DMS53 treated with DMSO at 0.1 percent for 48 hours (cell line): Measurements from ENCODE around the gene ATAD3C.
A peak's percentile ranks its signal among the peaks of the same experiment; 100 is the strongest.
"Not testable (repeated sequence)": the region's sequence is repeated elsewhere in the genome, so short reads cannot be mapped to it uniquely, and the experiment has no call there.

Experiments
- DNase-seq: peaks from one replicate; lab custom pipeline; 2025; ENCODE audit not compliant: unreplicated experiment; lab: John Stamatoyannopoulos, UW

ATAD3C gene

DNA sequence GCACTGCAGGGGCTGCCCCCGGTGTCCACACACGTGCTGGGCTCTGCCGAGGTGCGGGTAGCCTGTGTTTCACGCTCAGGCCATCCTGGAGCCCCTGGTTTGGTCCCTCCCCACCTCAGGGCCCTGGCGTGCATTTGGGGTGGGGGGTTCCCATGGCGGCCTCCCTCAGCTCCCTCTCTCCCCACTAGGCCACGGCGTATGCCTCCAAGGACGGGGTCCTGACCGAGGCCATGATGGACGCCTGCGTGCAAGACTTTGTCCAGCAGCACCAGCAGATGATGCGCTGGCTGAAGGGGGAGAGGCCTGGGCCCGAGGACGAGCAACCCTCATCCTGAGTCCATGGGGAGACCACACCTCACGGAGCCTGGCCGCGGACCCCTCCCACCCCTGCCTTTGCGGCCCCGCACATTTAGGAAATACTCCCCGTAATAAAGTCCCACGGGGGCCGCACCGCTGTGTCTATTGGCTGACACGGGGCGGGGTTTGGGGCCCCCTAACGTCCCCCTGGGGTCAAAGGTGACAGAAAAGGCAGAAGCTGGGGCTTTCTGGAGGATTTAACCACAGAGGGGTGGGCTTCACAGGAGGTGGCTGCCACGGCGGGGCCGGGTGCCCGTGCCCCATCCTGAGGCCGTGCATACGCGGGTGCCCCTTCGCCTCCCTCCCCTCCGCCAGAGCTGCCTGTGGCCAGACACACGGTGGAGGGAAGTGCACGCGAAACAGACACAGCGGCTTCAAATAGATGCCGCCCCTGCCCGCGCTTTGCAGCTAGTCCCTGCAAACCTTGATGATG, 18.9 kb downstream of the ATAD3C start:
- DNase-seq, result not testable (repeated sequence)

DNA sequence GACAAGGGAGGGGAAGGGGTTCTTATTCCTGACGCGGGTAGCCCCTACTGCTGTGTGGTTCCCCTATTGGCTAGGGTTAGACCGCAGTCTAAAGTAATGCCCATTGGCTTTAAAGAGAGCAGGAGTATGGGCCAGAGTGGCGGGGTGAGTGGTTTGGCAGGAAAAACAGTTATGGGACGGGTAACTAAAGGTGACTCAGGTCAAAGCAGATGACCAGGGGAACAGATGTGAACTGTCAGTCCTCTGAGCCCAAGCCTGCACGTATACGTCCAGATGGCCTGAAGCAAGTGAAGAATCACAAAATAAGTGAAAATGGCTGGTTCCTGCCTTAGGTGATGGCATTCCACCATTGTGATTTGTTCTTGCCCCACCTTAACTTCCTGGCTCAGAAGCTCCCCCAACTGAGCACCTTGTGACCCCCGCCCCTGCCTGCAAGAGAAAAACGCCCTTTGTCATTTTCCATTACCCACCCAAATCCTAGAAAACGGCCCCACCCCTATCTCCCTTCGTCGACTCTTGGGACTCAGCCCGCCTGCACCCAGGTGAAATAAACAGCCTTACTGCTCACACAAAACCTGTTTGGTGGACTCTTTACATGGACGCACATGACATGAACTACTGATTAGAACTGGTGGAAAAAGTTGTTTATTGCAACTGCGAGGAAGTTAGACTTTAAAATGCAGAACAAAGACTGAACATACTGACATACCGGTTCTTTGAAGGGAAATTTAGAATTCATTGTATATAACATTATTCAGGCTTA, 21.3 kb downstream of the ATAD3C start:
- DNase-seq, result no peak

DNA sequence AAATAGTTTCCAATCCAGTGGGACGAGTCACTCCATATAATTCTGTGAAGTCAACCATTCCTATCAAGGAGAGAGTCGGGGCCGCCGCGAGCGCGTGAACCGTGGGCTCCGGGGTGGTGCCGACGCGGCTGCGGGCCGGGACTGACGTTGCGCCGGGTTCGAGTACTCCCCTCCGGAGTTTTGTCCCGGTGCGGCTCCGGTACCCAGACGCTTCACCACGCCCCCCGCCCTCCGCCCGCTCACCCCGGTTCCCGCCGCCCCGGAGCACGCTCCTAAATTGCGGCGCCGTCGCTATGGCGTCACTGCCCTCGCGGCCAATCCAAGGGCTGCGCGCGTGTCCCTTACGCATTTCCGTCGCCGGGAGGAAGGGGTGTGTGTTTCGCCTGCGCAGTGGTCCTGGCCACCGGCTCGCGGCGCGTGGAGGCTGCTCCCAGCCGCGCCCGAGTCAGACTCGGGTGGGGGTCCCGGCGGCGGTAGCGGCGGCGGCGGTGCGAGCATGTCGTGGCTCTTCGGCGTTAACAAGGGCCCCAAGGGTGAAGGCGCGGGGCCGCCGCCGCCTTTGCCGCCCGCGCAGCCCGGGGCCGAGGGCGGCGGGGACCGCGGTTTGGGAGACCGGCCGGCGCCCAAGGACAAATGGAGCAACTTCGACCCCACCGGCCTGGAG, 22.0 kb downstream of the ATAD3C start, which contains the start of gene ATAD3B:
TSS of gene ATAD3B (plus strand) at position 377 of the 664 bp plus-strand sequence. CDS start at position 497, 120 bp downstream.
- DNase-seq, result peak; percentile 82

DNA sequence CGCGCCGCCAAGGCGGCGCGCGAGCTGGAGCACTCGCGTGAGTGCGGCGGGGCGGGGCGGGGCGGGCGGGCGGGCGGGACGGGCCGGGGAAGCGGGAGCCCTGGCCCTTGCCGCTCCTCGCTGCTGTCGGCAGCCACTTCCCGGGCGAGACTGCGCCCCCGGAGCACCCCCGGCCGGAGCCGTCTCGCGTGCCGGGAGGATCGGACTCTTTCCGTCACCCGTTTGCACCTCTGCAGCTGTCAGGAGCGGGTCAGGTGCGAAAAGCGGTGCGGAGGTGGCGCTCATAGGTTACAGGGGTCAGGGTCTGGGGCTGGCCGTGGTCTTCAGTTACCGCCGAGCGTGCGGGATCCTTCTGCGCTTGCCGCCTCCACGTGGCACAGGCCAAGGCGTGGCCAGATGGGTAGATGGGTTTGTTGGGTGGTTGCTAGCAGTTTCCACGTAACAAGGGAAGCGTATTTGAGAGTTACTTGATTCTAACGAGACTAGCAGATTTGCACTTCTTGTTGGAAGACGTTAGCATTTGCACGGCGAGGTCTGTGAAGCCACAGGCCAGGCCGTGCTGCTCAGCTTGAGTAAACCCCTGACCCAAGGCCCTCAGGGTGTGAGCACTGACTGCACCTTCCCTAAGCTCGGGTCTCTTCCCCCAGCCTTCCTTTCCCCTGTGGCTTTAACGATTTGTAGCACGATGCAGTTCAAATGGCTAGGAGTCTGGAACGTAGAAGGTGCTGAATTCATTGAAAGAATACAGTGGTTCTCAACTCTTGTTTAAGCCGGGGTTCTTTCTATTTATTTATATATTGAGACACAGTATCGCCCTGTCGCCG, 22.8 kb downstream of the ATAD3C start:
- DNase-seq, result not testable (repeated sequence)

DNA sequence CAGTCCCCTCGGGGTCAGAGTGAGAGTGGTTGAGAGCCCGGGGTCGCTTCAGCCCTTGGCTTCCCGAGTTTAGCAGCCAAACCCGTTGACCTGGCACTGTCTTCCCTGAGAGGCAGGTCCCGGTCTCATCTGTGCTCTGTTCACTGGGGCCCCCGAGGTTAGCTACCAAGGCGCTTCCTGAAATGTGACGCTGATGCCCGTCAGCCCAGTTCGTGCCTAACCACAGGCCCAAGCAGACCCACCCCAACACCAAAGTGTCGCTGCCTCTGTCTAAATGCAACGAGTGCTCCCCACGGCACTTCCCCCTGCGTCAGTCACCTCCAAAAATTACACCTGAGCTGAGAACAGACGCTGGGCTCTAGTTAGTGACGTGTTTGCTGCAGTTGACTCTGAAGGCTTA, 26.5 kb downstream of the ATAD3C start:
- not testable (repeated sequence) for DNase-seq

DNA sequence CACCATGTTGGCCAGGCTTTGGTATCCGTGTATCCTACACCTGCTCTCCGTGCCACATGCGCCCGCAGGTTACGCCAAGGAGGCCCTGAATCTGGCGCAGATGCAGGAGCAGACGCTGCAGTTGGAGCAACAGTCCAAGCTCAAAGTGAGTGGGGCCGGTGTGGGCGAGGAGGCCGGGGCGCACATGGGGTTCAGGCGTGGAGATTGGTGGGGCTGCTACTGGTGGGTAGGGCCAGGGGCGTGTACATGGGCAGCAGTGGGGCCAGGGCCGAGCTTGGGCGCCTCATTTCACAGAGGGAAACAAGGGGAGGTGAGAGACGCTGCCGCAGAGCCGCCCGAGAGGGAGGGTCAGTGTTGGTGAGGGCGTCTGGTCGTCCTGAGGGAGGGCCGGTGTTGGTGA, 27.7 kb downstream of the ATAD3C start:
- no peak for DNase-seq

DNA sequence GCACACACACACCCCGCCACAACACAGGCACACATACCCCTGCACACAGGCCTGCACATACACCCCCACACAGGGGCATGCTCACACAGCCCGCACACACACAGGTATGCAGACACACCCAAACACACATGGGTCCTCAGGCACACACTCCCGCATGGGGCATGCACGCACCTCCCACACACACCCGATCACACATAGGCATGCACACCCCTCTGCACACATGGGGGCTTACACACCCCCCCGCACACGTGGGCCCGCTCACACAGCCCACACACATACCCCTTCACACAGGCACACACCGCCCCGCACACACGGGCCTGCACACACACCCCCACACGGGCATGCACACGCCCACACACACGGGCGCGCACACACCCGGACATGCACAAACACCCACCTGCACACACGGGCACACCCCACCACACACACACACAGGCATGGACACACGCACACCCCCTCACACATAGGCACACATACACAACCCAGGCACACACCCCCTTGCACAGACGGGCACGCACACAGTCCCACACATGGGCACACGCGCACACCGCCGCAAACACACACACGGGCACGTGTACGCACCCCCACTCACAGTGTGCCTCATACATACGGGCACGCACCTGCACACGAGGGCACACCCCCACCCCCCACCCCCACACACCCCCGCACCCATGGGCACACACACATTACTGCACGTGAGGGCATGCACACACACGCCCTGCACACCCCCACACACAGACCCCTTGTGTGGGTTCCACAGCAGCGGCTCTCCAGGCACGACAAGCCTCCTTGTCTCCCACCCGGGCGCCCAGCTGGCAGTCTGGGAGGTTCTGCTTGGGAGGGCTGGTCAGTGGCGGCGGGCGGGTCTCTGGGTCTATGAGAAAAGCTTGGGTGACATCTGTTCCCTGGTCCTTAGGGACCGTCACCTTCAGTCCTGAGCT, 30.3 kb downstream of the ATAD3C start:
- DNase-seq, result no peak

DNA sequence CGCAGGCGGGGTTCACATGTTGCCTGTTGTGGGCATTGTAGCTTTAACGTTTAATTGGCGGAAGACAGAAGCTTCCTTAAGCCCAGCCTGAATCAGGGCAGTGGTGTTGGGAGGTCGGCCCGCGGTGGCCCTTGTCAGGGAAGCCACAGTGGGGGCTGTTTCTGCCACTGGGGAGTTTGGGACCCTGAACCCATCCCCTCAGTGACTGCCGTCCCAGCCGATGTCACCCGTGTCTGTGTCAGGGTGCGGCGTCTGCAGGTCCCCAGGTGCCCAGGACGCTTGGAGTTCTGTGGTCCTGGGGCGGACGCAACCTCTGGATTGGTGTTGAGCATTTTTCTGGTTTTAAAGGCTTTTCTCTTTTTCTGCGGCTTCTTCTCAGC, 31.0 kb downstream of the ATAD3C start:
- not testable (repeated sequence) for DNase-seq

DNA sequence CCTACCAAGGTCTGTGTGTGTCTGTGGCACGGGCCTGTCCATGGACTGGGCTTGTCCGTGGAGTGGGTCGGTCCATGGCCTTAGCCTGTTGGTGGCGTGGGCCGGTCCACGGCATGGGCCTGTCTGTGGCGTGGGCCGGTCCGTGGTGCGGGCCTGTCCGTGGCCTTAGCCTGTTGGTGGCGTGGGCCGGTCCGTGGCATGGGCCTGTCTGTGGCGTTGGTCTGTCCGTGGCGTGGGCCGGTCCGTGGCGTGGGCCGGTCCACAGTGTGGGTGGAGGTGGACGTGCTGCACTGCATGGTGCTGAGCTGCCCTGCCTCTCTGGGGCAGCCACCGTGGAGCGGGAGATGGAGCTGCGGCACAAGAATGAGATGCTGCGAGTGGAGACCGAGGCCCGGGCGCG, 32.3 kb downstream of the ATAD3C start:
- DNase-seq, result not testable (repeated sequence)

DNA sequence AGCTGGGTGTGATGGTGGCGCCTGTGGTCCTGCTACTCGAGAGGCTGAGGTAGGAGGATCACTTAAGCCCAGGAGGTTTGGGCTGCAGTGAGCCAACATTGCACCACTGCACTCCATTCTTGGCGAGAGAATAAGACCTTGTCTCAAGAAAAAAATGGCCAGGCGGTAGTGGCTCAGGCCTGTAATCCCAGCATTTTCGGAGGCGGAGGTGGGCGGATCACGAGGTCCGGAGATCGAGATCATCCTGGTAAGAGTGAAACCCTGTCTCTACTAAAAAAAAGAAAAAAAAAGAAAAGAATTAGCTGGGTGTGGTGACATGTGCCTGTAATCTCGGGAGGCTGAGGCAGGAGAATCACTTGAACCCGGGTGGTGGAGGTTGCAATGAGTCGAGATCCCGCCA, 33.4 kb downstream of the ATAD3C start:
- DNase-seq, result no peak

DNA sequence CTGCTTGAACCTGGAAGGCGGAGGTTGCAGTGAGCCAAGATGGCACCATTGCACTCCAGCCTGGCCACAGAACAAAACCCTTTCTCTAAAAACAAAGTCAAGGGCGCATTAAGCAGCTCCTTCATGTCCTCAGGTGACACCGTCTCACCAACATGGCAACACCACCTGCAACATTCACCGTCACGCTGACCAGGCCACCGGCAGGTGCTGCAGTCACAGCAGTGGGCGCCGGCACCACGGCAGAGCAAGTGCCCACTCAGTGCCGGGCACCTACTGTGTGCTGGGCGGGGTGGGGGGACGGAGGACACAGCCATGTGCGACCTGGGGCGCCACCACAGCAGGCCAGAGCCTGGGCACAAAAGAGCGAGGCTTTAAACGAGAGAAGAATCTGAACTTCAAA, 34.2 kb downstream of the ATAD3C start:
- no peak for DNase-seq

DNA sequence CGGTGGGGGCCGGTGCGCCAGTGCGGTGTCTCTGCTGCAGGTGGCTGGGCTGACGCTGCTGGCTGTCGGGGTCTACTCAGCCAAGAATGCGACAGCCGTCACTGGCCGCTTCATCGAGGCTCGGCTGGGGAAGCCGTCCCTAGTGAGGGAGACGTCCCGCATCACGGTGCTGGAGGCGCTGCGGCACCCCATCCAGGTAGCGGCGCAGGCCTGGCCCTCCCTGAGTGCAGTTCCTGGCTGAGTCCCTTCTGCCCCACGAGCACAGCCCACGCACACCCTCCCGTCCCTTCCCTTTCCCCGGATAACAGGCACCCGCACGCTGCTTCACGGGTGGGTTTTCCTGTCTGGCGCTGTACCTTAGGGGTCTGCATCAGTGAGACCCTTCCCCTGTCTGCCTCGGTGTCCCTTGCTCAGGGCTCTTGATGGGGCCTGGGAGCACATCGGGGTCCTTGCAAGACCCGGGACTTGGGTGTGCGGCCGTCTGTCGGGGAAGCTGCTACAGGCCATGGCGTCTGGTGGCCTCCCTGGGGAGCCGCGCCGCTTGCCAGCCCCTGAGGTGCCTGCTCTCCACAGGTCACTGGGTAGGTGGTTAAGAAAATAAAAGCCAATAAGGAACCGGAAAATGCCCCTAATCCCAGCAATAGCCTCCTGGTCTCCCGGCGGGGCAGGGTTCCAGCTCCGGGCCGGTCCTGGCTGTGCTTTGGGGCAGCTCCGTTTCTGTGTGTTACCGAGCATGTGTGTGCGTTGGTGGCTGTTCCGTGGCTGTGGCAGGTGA, 35.7 kb downstream of the ATAD3C start:
- not testable (repeated sequence) for DNase-seq

DNA sequence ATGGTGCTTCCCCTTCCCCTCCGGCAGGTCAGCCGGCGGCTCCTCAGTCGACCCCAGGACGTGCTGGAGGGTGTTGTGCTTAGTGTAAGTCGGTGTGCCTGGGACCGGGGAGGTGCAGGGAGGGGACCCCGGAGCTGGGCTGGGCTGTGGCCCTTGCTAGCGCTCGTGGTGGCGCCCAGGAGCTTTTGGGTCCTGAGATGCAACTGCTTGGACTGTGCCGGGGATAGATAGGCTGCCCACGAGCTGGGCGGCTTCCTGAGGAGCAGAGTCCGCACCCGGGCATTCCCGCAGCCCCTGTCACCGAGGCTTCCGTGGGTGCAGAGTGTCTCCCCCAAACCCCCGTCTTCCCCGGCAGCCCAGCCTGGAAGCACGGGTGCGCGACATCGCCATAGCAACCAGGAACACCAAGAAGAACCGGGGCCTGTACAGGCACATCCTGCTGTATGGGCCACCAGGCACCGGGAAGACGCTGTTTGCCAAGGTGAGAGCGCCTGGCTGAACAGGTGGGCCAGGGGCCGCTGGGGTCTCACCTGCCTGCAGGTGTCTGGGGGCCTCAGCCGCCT, 36.3 kb downstream of the ATAD3C start:
- DNase-seq, result not testable (repeated sequence)

DNA sequence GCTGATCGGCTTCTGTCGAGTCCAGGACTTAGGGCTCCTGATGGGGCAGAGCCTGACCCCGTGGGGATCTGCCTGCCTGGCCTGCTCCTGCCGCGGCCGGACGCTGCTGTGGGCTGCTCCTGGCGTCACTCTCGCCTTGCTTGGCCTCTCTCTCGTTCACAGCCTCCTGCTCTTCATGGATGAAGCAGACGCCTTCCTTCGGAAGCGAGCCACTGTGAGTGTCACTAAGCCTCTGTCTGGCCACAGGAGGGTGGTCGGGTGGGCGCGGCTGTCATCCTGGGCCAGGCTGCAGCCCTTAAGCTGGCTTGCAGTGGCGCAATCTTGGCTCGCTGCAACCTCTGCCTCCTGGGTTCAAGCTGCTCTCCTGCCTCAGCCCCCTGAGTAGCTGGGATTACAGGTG, 38.2 kb downstream of the ATAD3C start:
- DNase-seq, result no peak

DNA sequence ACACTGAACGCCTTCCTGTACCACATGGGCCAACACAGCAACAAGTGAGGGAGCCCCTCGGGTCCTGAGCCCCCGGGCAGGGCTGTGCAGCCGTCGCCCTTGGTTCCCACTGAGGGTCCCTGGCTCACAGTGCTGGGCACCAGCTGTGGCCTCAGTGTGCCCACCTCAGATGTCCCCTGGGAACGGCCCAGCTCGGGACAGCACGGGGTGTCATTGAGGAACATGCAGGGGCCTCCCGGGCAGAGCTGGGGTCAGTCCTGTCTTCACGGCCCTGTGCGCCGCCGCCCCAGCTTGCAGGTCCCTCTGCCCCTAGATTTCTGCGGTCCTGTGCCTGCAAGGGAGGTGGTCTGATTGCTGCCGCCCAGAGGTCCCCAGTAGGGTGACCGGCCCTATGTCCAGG, 39.7 kb downstream of the ATAD3C start:
- DNase-seq, result no peak

DNA sequence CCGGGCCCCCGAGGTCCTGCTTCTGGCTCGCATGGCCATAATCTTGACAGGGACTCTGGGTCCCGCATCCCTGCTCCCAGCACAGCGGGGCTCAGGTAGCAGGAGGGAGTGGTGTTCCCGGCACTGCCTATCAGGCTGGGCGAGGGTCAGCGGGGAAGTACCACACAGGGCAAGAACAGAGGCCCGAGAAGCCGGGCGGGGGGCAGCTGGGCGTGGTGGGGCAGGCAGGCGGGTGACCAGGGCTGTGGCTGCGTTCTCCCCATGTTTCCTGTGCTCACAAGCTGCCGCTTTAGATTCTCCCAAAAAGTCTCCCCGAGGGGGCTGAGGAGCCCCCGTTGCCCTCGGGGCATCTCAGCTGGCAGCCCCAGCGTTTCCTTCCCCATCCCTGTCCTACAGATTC, 40.4 kb downstream of the ATAD3C start:
- no peak for DNase-seq

DNA sequence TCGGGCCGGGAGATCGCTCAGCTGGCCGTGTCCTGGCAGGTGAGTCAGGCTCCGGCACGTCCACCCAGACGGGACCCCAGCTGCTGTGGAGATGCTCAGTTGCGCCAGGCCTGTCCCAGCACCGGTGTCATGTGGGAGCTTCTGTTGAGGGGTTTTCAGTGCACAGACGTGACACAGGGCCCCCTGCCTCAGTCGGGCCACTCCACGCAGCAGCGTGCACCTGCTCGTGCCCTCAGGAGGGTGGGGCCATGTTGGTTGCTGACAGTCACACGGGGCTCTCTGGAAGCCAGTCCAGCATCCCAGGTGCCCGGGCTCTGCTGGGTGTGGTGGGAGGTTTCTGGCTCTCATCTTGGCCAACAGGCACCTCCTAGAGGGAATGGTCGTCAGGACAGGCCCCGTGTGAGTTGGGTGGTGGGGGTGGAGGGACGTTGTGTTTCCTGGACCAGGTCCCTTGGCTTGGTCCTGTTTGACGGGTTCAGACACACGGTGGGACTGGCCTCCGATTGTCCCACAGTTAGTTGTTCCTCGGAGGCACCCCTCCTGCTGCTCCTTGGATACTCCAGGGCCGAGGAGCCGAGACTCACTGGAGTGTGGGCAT, 41.2 kb downstream of the ATAD3C start:
- no peak for DNase-seq

DNA sequence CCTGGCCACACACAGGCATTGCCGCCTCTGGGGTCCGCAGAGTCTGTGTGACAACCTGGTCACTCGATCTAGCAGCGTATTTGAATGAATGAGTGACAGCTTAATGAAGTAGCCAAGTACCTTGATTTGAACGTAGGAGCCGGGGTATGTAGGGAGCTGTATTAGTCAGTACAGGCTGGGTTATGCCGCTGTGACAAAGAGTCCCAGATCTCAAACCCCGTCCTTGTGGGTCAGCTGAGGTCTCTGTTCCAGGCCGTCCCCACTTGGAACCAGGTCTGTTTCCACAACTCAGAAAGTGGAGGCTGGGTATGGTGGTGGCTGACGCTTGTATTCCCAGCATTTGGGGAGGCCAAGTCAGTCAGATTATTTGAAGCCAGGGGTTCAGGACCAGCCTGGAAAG, 42.1 kb downstream of the ATAD3C start:
- DNase-seq, result no peak
